Urothelium cell line (cell line): ENCODE measurements around the gene ANK3.

Experiments
- DNase-seq: peaks from one replicate; pipeline ENCODE4 v3.0.0; 2011; ENCODE audit warnings: low spot score, mixed read lengths
- FAIRE-seq: peaks from 2 replicates; lab custom pipeline; 2011; peaks lifted over from hg19 to GRCh38; lab: Jason Lieb, UNC

Gene ANK3

DNA sequence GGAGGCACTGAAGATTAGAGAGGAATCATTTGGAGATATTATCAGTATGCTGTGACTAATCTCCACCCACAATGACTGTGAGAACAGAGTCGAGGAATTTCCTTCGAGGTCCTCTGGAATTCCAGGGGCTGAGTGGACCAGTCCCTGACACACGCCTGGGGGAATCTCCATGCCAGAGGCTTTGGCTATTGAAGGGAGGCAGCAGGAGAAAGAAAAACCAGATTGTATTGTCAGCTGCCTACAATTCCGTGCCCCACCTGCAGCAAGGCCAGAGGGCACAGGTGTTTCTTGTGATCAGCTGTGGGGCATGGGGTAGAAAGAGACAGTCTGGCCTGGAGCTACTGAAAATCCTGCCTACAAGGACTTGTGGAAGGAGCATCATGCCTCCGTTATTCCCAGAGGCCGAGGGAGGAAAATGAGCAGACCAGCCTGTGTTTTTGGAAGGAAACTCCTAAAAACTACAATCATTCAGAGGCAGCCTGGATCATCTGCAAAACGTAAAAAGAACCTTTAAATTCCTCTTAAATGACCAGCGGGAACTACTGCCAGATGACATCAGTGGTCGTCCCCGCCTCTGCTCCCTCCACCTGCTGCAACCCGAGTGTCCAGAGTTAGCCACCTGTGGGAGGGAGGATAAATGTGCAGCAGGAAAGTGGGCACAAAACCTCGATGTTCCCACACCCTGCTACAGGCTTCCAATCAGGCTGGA lies 25.4 kb upstream of the ANK3 start:
- DNase-seq (peak; percentile 83), FAIRE-seq (peak; percentile 9)

DNA sequence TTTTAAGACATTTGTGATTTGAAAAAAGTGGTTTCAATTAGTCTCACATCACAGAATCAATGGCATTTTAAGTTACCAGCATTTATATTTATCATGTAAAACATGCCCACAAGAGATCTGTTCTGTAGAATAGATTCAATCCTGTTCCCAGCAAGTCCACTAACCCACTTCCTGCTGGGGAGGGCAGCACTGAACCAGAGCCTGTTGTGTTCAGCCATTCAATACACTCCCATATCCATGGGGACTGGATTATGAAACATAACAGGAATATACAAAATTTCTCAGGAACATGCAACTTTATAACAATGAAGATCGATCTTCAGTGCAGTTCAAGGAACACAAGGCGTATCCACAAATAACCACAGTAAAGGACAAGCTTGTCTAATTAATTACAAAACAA lies 24.4 kb upstream of the ANK3 start:
- FAIRE-seq: no peak
- peak; percentile 16 for DNase-seq

DNA sequence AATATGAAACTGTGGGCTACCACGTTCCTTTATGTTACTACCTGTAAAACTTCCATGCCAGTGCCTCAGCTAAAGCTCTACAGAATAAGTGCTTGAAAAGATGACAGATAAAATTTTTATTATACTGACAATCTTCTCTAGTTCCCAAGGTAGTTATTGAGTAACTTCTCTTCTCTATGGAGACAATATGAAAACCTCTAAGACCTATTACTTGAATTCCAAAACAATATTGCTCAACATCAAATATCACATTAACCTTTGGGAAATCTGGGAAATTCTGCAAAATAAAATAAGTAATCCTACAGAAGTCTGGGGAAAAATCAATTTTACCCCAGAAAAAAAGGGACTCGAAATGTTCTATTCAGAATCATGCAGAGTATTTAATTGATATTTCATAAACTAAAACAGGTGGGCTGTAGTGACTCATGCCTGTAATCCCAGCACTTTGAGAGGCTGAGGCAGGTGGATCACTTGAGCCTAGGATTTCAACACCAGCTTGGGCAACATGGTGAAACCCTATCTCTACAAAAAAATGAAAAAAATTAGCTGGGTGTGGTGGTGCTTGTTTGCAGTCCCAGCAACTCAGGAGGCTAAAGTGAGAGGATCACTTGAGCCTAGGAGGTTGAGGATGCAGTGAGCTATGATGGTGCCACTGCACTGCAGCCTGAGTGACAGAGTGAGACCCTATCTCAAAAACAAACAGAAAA lies 23.8 kb upstream of the ANK3 start:
- DNase-seq: no peak
- no peak for FAIRE-seq

DNA sequence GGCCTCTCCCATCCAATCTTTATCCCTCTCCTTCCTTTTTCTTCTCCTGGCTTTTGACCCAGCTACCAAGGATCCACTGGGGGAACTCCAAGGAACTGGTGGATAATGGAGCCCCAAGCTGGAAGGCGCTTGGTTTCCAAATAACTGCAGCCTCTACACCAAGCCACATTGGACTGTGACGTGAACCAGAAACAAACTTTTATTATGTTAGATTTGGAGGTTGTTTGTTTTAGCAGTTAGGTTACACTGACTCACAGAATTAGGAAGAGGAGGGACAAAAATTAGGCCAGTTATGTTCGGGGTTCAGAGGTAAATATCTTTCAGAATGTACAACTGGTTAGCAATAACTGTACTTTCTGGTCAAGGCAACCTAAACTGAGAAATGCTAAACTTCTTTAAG lies 21.3 kb upstream of the ANK3 start:
- no peak for FAIRE-seq
- DNase-seq: no peak

DNA sequence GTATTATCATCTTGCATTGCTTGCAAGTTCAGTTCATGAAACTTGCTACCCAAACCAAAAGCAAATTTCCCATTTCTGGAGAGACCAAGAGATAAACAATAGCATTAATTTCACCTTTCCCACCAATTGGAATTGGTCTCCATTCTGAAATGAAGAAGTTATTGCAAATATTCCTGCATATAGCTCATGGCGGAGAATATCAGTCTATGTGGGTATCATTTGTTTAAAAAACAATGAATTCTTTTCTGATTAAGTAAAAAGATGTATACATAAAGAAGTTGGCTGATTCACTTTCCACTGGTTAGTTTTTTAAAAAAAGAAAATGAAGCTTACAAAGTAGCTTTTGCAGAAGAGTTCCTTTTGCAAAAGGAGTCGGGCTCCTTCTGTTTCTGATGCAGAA lies 19.5 kb upstream of the ANK3 start:
- no peak for DNase-seq
- FAIRE-seq: no peak

DNA sequence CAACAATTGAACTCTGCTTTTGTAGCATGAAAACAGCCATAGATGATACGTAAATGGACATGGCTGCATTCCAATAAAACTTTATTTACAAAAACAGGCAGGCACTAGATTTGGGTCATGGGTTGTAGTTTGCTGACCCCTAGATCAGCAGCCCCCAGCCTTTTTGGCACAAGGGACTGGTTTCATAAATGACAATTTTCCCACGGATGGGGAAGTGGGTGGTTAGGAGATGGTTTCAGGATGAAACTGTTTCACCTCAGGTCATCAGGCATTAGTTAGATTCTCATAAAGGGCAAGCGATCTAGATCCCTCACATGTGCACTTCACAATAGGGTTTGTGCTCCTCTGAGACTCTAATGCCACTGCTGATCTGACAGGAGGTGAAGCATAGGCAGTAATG lies 16.5 kb upstream of the ANK3 start:
- no peak for FAIRE-seq
- no peak for DNase-seq

DNA sequence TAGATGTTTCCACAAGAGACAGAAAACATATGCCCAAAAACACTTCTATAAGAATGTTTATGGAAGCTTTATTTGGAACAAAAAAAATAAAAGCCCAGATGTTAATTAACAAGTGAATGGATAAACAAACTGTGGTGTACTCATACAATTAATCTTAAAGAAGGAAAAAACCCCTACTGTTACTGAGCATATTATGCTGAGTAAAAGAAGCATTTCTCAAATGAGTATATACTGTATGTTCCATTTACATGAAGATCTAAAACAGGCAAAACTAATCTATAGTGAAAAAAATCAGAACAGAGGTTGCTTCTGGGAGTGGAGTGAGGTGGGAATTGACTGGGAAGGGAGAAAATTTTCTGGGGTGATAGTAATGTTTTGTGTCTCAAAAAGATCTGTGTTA lies 15.5 kb upstream of the ANK3 start:
- DNase-seq (no peak), FAIRE-seq (no peak)

DNA sequence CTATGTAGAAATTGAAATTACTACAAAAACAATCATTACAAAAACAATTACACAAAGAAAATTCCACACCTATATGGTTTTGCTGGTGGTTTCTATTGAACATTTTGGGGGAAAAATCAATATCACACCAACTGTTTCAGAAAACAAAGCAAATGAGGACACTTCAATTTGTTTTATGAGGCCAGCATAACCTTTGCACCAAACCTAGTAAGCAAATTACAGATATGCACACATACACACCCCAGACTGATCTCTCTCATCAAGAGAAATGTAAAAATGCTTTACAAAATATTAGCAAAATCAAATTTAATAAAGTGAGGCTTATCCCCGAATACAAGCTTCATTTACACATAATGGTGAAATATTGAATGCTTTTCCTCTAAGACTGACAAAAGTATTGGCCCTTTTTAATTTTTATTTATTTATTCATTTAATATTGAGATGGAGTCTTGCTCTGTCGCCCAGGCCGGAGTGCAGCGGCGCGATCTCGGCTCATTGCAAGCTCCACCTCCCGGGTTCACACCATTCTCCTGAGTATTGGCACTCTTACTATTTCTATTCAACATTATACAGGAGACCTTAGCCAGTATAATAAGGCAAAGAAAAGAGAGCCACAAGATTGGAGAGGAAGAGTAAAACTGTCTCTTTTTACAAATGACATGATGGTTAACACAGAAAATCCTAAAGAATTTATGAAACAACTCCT lies 13.6 kb upstream of the ANK3 start:
- FAIRE-seq (no peak), DNase-seq (no peak)

DNA sequence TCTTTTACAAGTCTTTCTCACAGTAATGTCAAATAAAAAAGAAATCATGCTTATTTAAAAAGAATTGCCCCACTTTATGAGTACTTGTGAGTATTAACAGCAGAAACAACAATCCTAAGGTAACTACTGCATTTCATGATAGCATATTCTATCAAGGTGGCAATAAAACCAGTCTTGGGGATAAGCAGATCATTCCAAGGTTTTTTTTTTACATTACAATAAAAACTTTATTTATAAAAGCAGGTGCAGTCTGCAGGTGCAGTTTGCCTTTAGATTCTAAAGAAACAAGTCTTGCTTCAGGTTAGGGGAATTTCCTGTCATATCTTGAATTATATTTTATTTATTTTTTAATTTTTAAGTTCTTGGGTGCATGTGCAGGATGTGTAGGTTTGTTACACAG lies 10.7 kb upstream of the ANK3 start:
- FAIRE-seq: no peak
- no peak for DNase-seq

DNA sequence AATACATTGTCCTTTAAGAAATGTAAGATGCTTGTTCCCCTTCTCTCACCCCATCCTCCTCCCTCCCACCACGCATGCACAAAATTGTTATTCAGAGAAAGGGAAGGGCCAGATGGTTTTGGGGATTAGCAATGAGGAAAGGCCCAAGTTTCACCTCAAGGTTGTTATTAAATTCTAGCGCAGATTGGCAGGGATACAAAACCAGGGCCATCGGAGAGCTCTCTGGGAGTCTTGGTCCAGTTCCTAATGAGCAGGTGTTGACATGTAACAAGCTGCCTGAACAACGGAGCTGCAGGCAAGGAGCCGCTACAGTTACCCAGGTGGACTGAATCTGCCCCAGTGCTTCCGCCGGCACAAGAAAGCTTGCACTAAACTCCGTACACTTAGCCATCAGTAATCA lies 9.7 kb upstream of the ANK3 start:
- DNase-seq: no peak
- no peak for FAIRE-seq

DNA sequence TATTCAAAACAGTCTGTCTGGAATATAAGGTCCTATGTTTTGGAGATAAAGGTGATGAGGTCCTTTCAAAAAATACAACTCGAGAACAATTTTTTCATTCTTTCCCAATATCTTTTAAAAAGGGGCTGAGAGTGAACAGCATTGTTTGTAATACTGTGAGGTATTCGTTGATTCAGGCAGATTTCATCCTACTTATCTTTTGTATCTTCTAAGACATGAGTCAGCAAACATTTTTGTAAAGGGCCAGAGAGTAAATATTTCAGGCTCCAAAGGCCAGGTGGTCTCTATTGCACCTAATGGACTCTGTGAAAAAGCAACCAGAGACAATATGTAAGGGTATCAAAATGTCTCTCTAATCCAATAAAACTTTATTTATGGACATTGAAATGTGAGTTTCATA lies 8.1 kb upstream of the ANK3 start:
- FAIRE-seq (no peak), DNase-seq (no peak)

DNA sequence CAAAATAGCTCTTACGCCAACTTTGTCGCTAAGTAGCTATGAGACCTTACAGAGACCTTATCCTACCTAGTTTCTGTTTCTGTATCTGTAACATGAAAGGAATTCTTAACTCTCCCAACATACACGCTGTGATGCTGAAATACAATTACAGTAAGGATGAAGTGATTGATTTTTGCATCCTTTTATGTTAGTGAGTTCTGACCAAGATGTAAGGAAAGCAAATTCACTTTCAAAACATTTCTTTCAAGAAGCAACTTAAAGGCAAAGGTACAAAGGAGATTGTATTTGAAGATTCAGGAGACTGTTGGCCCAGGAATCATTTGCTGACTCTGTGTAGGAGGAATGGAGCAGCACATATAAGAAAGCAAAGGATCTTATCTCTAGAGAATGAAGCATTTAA lies 7.1 kb upstream of the ANK3 start:
- no peak for DNase-seq
- no peak for FAIRE-seq

DNA sequence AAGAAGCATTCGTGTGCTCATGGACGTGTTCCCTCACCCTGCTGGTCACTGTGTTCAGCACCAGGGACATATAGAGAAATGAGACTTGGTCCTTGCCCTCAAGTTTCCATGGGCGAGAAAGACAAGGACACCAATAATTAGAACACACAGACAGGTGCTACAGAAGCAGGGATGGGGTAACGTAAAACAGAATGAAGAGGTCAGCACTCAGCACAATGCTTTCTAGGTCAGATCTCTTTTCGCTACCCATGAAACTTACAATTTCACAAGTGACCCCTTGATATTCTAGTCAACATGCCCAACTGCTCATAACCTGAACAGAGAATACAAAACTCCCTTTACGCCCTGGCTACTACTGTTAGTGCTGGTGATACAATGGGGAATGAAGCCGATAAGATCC lies 6.0 kb upstream of the ANK3 start:
- DNase-seq (no peak), FAIRE-seq (no peak)

DNA sequence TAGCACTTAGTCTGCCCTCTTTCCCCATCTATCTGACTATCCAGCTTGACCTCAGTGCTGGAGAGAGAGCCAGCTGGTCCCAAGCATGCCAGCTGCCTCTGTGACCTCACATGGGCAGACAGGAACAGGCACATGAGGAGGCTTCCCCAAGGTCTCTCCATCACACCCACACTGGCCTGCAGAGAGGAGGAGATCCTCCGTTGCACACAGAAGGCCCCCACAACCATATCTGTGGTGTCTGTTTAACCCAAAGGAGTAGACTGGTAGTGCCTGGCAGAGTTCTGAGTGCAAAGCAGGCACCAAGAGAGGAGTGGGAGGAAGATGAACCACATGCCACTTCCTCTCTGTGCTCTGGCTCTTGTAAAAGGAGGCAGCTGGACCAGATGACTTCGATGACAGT lies 4.8 kb upstream of the ANK3 start:
- DNase-seq: no peak
- FAIRE-seq: no peak

DNA sequence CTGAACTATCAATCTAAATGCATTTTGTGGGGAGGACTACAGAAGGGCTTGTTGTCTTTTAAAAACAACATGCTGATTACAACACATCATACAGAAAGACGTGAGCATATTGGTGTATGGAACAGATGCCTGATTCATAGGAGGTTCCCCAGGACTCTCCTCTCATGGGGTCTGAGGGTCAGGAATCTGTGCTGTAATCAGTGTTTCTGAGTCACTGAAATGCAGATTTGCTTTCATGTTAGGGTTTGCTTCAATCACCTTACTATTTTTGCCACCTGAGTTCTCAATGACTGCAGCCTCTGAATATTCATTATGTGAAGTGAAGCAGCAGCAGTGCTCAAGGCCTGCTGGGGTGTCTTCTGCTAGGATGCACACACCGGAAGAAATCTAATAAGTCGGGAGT lies 550 bp upstream of the ANK3 start:
- DNase-seq (no peak), FAIRE-seq (no peak)

DNA sequence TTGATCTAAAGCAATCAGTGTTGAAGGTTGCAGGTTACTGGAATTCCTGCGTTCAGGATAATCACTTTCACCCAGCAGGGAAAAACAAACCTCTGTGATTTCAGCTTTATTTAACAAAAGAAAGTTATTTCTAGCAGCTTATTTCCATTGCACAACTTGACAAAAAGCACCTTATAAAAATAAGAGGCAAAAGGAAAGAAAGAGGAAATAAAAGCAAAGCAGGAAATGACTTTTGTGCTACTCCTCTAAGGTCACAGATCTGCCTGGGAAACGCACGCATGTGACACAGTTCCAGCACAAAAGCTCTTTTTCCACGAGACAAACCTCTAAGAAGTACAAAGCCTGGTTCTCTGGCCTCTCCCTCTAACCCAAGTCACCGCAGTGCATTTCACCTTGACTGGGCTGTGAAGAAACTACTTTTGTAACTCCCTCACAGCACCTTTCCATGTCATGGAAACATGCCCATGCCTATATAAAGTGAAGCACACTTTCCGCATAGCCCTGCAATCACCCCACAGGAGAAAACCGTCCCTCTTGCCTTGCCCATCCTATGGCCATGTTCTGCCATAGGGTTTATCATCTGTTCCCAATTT lies 870 bp downstream of the ANK3 start:
- no peak for DNase-seq
- FAIRE-seq: no peak

DNA sequence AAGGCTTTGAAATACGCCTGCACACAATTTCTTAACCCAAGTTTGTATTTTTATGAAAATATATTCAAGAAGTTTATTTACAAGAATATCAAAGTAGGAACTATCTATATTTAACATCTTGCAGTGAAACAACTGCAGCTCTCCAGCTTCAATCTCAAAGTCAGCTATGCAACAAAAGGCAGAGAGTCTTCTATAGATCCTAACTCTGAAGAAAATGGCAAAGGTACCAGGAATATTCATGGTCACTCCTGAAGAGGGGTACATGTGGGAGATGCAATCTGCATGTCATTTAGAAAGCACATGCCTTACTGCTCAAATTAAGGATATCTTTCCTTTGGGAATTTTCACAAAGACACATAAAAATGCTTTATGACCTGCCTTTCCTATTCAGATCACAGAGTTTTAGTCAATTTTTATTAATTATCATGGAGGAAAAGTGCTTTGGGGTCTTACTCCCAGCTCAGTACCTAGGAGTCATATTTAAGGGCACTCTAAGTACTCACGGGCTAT lies 1.5 kb downstream of the ANK3 start:
- FAIRE-seq: no peak
- no peak for DNase-seq

DNA sequence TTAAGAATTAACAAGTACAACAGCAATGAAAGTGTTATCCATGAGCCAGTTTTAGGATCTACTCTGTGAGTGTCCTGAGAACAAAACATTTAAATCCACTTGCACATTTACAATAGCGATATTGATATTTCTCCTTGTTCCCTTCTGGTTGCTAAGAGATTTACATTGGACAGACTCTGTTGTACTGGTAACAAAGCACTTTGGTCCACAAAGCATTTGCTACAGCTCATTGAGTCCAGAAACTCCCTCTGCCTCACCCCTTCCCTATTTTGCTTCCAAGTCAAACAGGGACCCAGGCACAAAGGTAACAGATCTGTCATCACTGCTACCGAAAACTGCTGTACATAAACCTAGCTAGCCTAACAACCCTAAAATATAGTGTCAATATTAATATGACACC lies 2.1 kb downstream of the ANK3 start:
- DNase-seq (no peak), FAIRE-seq (peak; percentile 50)

DNA sequence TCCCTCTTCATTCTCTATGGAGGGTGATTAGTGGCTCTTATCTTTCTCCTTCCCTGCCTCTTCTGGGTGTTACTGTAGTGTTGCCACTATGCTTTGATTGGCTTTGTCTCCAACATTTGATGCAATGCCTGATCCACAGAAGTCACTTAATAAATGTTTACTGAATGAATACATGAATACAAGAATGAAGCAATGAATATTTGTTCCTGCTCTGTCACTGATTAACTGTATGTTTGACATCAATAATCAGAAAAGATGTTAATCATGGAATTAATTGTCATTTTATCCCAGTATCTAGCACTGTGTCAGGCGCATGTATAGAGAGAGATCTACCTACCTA lies 4.3 kb downstream of the ANK3 start:
- FAIRE-seq (no peak), DNase-seq (no peak)

DNA sequence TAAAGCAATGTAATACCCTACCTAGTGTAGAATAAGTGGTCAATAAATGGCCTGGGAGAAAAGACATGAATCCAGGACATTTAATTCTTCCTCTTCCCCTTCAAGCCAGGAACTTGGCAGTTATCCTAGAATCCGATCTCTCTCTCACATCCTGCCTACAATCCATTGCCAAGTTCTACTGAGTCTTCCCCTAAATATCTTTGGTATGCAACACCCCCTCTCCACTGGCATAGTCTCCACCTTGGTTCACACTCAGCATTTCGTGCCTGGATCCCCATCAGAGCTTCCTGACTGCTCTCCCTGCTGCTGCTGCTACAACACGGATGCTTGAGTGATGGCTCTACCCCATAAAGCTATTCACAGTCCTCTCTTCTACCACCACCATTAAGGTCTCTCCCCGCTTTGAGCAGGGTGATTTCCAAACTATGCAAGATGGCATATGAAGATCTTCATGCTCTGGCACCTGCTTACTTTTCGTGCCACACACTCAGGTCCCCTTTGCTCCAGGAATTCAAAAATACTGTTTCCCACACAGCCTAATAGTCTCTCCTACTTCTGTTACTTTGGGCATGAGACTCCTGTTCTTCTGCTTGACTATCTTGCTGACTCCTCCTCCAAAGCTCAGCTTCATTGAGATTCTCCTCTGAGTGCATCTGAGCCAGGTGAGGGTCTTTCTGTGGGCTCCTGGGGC lies 4.8 kb downstream of the ANK3 start:
- peak; percentile 70 for FAIRE-seq

DNA sequence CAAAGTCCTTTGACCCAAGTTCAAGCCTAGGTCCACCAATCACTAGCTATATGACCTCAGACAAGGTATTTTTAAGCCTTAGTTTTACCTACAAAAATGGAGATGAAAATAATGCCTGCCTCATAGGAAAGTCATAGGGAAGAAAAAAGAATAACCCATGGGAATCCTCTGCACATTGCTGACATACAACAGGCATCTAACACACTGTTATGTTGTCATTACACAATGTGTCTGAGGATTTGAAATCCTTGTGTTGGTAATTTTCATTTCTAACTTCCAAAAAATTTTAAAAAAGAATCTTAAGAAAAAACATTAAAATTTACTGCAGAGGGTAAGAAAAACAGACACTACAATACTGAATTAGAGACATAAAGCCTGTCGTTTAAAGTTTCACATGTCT lies 5.7 kb downstream of the ANK3 start:
- no peak for FAIRE-seq
- DNase-seq: no peak

More for the DNA sequence above, 4.8 kb downstream of the ANK3 start:
- DNase-seq: peak; percentile 91
